K562 (cell line): ENCODE measurements around the gene PARD3B. TPM values are rescaled to one million over a fixed set of nuclear protein-coding genes. Genes with fewer than 3 reads are reported as not detected.

Source experiments
- ATAC-seq: fragments of 200-7000 bp; cut with Tn5 transposase; 3 replicates; pipeline ENCODE4 v1.9.1; 2020; ENCODE audit warnings: moderate library complexity
- BruUV-seq: library from RNA; stranded (reverse); fragments of 400-500 nt; replicated peaks from 2 replicates; lab custom pipeline; 2021; lab: Mats Ljungman, UMichigan
- CTCF ChIA-PET: fragments of 300-600 bp; formaldehyde crosslinking; extraction: SDS; loops from one replicate; lab custom pipeline; 2021; ENCODE audit warnings: low intra/inter-chr PET ratio; lab: Yijun Ruan, JAX
- POLR2A ChIA-PET: fragments of 300-600, 350-650 bp; sonication (Branson Sonifier 250); formaldehyde crosslinking; extraction: SDS; loops from one replicate; lab custom pipeline; 2021; ENCODE audit warnings: antibody characterized with exemption, inconsistent platforms; lab: Yijun Ruan, JAX
- DNase-seq, 4 experiments: peaks; one replicate each; pipeline versions ENCODE4 v3.0.0 to v3.0.0-alpha.2; 2011 to 2018; ENCODE audit warnings: low spot score in 3 of 4, mixed read lengths in 3 of 4; ENCODE audit errors: extremely low read depth in 1 of 4
- FAIRE-seq: peaks from 2 replicates; lab custom pipeline; 2011; peaks lifted over from hg19 to GRCh38; lab: Jason Lieb, UNC
- H2AFZ ChIP-seq: 2 replicates; pipeline ENCODE4 v1.6.0; 2011; ENCODE audit warnings: low read depth, low read length, control low read depth, inconsistent platforms
- H3K27ac ChIP-seq: fragments of 200-600 bp; 3 replicates; pipeline ENCODE4 v1.8.0; 2011; ENCODE audit warnings: low read depth, mild to moderate bottlenecking, control low read depth, inconsistent platforms, low read length, moderate library complexity, mixed read lengths; ENCODE audit errors: extremely low read depth
- H3K27me3 ChIP-seq, 2 experiments: fragments of 300-600 bp in 1 of 2; 2 replicates in 1 of 2; 3 replicates in 1 of 2; pipeline versions ENCODE4 v1.6.0 to v1.8.0; 2011; ENCODE audit warnings: inconsistent platforms in 2 of 2, low read length in 2 of 2, mild to moderate bottlenecking in 1 of 2, mixed read lengths in 1 of 2, moderate library complexity in 1 of 2; ENCODE audit not compliant: control insufficient read depth in 2 of 2, insufficient read depth in 2 of 2
- H3K36me3 ChIP-seq: fragments of 300-600 bp; 3 replicates; pipeline ENCODE4 v1.8.0; 2011; ENCODE audit warnings: mild to moderate bottlenecking, low read length, inconsistent platforms; ENCODE audit not compliant: control insufficient read depth, insufficient read depth
- H3K4me1 ChIP-seq, 2 experiments: fragments of 200-600 bp in 1 of 2; replicated peaks in 1 of 2; 2 replicates in 1 of 2; 3 replicates in 1 of 2; pipeline versions ENCODE4 v1.5.1 to v1.8.0; 2011; ENCODE audit warnings: inconsistent platforms in 2 of 2, low read length in 2 of 2, mild to moderate bottlenecking in 1 of 2, mixed read lengths in 1 of 2, moderate library complexity in 1 of 2; ENCODE audit not compliant: control insufficient read depth in 2 of 2, insufficient read depth in 2 of 2
- H3K4me2 ChIP-seq: 2 replicates; pipeline ENCODE4 v1.6.1; 2011; ENCODE audit warnings: low read length, control low read depth, inconsistent platforms, mixed read lengths; ENCODE audit not compliant: insufficient read depth
- H3K4me3 ChIP-seq: fragments of 200-600 bp; sonication (generic), shearing (Covaris generic); 2 replicates; pipeline ENCODE4 v1.5.1; 2016; ENCODE audit warnings: control low read depth, inconsistent platforms
- H3K79me2 ChIP-seq: fragments of 200-600 bp; 3 replicates; pipeline ENCODE4 v1.8.0; 2011; ENCODE audit warnings: low read length, inconsistent platforms; ENCODE audit not compliant: control insufficient read depth, insufficient read depth
- H3K9ac ChIP-seq, 2 experiments: 2 replicates each; pipeline versions ENCODE4 v1.6.0 to v1.6.1; 2011; ENCODE audit warnings: low read depth in 2 of 2, low read length in 2 of 2, control low read depth in 1 of 2, inconsistent platforms in 1 of 2, mild to moderate bottlenecking in 1 of 2, mixed read lengths in 1 of 2; ENCODE audit not compliant: insufficient read depth in 1 of 2
- H3K9me1 ChIP-seq: one replicate; pipeline ENCODE4 v1.6.0; 2011; ENCODE audit warnings: inconsistent platforms, mild to moderate bottlenecking, low read length, moderate library complexity; ENCODE audit not compliant: control insufficient read depth, insufficient read depth
- H3K9me3 ChIP-seq: replicated peaks from 2 replicates; pipeline ENCODE4 v1.5.1; 2011; ENCODE audit warnings: low read depth, low read length, inconsistent platforms; ENCODE audit not compliant: control insufficient read depth, insufficient read depth
- H4K20me1 ChIP-seq: replicated peaks from 2 replicates; pipeline ENCODE4 v1.6.1; 2011; ENCODE audit warnings: low read length, inconsistent platforms, mixed read lengths; ENCODE audit not compliant: control insufficient read depth, insufficient read depth
- CREM ChIP-seq: IDR thresholded peaks from 2 replicates; pipeline ENCODE4 v1.6.1; 2014; ENCODE audit warnings: antibody characterized with exemption, low read depth
- FOSL1 ChIP-seq: fragments of 200-800 bp; sonication (Bioruptor generic); conservative IDR thresholded peaks from 2 replicates; pipeline ENCODE4 v1.6.1; 2016; ENCODE audit warnings: missing genetic modification characterization, missing compliant biosample characterization
- FOXJ2 ChIP-seq: fragments of 200-800 bp; sonication (Bioruptor generic); IDR thresholded peaks from 2 replicates; pipeline ENCODE4 v1.6.1; 2016; ENCODE audit warnings: missing genetic modification characterization, missing compliant biosample characterization
- HMG20A ChIP-seq: fragments of 450-650 bp; formaldehyde crosslinking; conservative IDR thresholded peaks from 2 replicates; pipeline ENCODE4 v1.4.0; 2020; ENCODE audit warnings: mild to moderate bottlenecking, mixed read lengths
- JUN ChIP-seq, 2 experiments: sonication (generic) in 1 of 2; formaldehyde crosslinking in 1 of 2; IDR thresholded peaks; 2 replicates each; pipeline versions ENCODE4 v1.6.1 to v1.8.0; 2012 to 2022; ENCODE audit warnings: borderline replicate concordance in 2 of 2, mild to moderate bottlenecking in 2 of 2, improper control_type of control experiment in 1 of 2, low read depth in 1 of 2, low read length in 1 of 2, missing genetic modification reagents in 1 of 2
- JUND ChIP-seq, 2 experiments: IDR thresholded peaks; 2 replicates in 1 of 2; 3 replicates in 1 of 2; pipeline ENCODE4 v1.6.1; 2011; ENCODE audit warnings: borderline replicate concordance in 2 of 2, low read depth in 2 of 2, low read length in 2 of 2, improper control_type of control experiment in 1 of 2, missing biosample characterization in 1 of 2, missing genetic modification characterization in 1 of 2, missing genetic modification reagents in 1 of 2
- SPI1 ChIP-seq: IDR thresholded peaks from 2 replicates; pipeline ENCODE4 v1.6.1; 2011; ENCODE audit warnings: low read depth, low read length, control low read depth, borderline replicate concordance
- ZNF133 ChIP-seq: fragments of 250-450 bp; sonication (Bioruptor Pico); IDR thresholded peaks from 2 replicates; pipeline ENCODE4 v1.4.0; 2020; ENCODE audit warnings: mild to moderate bottlenecking
- WGBS: fragments of 100-300 bp; shearing (Covaris generic); methylation state at CpG from one replicate; pipeline ENCODE4 v1.1.6; 2016; ENCODE audit warnings: low coverage, mixed read lengths; ENCODE audit not compliant: insufficient coverage; ENCODE audit errors: missing lambda C conversion rate; 5-methylcytosine and 5-hydroxymethylcytosine counted together
- in situ Hi-C: fragments of 300-500 bp; cut with MboI; formaldehyde crosslinking; loops from 4 replicates; pipeline ENCODE4 v1.15.0; 2018; ENCODE audit warnings: inconsistent platforms, mixed read lengths
- intact Hi-C: fragments of 100-400 bp; cut with micrococcal nuclease; formaldehyde crosslinking; loops from 2 replicates; pipeline ENCODE4 v1.14.2; 2022
- polyA plus RNA-seq, 8 experiments: library from polyadenylated mRNA; depleted of rRNA in 4 of 8; stranded (reverse) in 5 of 8; unstranded in 3 of 8; fragments of >200 nt; fragmentation: Nextera tagmentation in 2 of 8; fragmentation: Illumina TruSeq in 1 of 8; extraction: Ambion mirVana in 2 of 8; extraction: Trizol in 1 of 8; gene quantifications; 2 replicates each; pipeline versions ENCODE4 v1.2.1 to v1.2.3, GENCODE V29; 2011 to 2014; ENCODE audit warnings: inconsistent platforms in 1 of 8, missing spikeins in 1 of 8
- total RNA-seq, 7 experiments: library from RNA; depleted of rRNA in 6 of 7; stranded (reverse); fragments of >200 nt in 6 of 7; fragmentation: Illumina TruSeq in 2 of 7; extraction: Trizol in 2 of 7; gene quantifications; 2 replicates each; pipeline versions ENCODE4 v1.2.1 to v1.2.3, GENCODE V29; 2011 to 2021; ENCODE audit warnings: low replicate concordance in 1 of 7
- TF ChIP-seq, protein P1 (sequence below): sonication (generic); formaldehyde crosslinking; IDR thresholded peaks from 2 replicates; pipeline ENCODE4 v1.8.0; 2022; ENCODE audit warnings: mild to moderate bottlenecking, missing genetic modification reagents

The PARD3B gene
- total and polyA plus RNA-seq, 9 of the 15 experiments (the other 6 are each of a cell fraction or from before 2014, with no cell fraction given): 0.15 to 3.0 (median 1.1) TPM

DNA sequence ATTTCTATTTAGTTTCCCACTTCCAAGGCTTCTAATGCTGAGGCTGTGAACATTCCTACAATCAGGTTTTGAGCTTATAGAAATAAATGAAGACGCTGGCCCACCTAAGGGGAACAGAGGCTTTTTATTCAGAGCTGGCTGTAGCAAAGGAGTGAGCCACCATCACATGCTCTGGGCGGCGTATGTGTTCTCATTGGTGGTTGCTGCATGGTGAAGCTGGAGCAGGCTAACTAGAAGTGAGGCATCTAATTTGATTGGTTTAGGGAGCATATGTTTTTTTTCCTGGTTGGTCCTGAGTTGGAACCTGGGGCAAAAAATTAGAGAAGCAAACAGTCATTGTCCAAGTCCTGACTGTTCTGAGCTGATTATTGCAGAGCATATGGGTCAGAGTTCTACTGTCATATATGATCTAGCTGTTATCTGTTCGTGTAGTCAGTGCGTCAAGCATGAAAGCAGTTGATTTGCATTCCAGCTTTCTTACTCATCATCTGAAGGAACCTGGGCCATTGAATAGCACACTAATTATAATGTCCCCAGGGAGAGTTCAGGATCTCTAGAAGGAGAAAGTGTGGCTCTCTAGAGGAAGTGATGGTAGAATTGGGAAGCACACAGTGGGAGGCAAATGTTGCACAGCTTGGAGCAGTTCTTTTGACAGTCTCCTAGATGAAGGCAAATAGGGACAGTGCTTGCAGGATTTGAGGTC, 279.6 kb downstream of the PARD3B start:
- no peaks in the 10 kb centered on the region for H3K27me3 ChIP-seq
- H3K9ac ChIP-seq: no peak overlapping the region
- CTCF ChIA-PET: no interaction called here
- no peak overlapping the region for H3K4me2 ChIP-seq
- ATAC-seq (no peak), FAIRE-seq (no peak)
- in situ Hi-C loops: no loop called here
- no peak for TF ChIP-seq HMG20A (CRISPR knock-in tag)
- peak; percentile 72 for TF ChIP-seq FOSL1 (tag)
- no peak for TF ChIP-seq JUND (IDR thresholded peaks at IDR 0.05; ENCODE audit: borderline replicate concordance, low read depth, low read length)
- TF ChIP-seq JUND (tag; IDR thresholded peaks at IDR 0.05; ENCODE audit: borderline replicate concordance, low read depth, low read length): peak; percentile 43; the same call in 1 of the 3 replicates
- TF ChIP-seq, all 486 proteins: peak for 2
- H4K20me1 ChIP-seq: no peaks in the 10 kb centered on the region
- 11% methylated on average over 5 of the region's 5 CpGs for WGBS
- no peaks in the 10 kb centered on the region for H3K9me3 ChIP-seq
- DNase-seq: no peak
- no TSS peak for BruUV-seq
- no peaks in the 10 kb centered on the region for H3K79me2 ChIP-seq
- H3K27ac ChIP-seq: no peak overlapping the region
- intact Hi-C loops: no loop called here
- POLR2A ChIA-PET: interaction anchor here (0.6 to 1.2 kb wide), 2 partner anchors 80 to 777 kb away, joined by 3 to 4 read pairs; no protein-coding TSS in a partner anchor
- no peak overlapping the region for H3K4me3 ChIP-seq
- H3K4me1 ChIP-seq: no peaks in the 10 kb centered on the region
- no peaks in the 10 kb centered on the region for H3K36me3 ChIP-seq
- no peak overlapping the region for H2AFZ ChIP-seq
- no peaks in the 10 kb centered on the region for H3K9me1 ChIP-seq

- H3K27ac ChIP-seq: no peak overlapping the region
- H3K4me1 ChIP-seq: no peaks in the 10 kb centered on the region
- CTCF ChIA-PET: no interaction called here
- BruUV-seq: no TSS peak
- POLR2A ChIA-PET: interaction anchor here (1.2 kb wide), 1 partner anchor 81 kb away, joined by 3 read pairs; no protein-coding TSS in a partner anchor
- no peaks in the 10 kb centered on the region for H3K9me3 ChIP-seq
- H3K4me3 ChIP-seq: no peak overlapping the region
- no peak overlapping the region for H3K9ac ChIP-seq
- TF ChIP-seq SPI1: 0 out of 2 replicates have a peak, but pooled peaks have one; percentile 9
- no peak for TF ChIP-seq CREM
- no peak for TF ChIP-seq FOXJ2
- no peak for TF ChIP-seq ZNF133 (CRISPR knock-in tag)
- TF ChIP-seq JUN (IDR thresholded peaks at IDR 0.05; ENCODE audit: borderline replicate concordance, low read depth, low read length): no peak
- no peak for TF ChIP-seq JUN (CRISPR knock-in tag; IDR thresholded peaks at IDR 0.05; ENCODE audit: borderline replicate concordance)
- TF ChIP-seq, protein P1, sequence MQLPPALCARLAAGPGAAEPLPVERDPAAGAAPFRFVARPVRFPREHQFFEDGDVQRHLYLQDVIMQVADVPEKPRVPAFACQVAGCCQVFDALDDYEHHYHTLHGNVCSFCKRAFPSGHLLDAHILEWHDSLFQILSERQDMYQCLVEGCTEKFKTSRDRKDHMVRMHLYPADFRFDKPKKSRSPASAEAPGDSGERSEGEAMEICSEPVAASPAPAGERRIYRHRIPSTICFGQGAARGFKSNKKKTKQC (CRISPR knock-in tag): no peak
- TF ChIP-seq, all 486 proteins: peak for 1
- H3K27me3 ChIP-seq: no peaks in the 10 kb centered on the region
- H4K20me1 ChIP-seq: no peaks in the 10 kb centered on the region
- intact Hi-C loops (no loop called here), in situ Hi-C loops (no loop called here)
- DNase-seq (no peak), FAIRE-seq (no peak), ATAC-seq (no peak)
- WGBS: 8% methylated on average over 5 of the region's 5 CpGs
- no peaks in the 10 kb centered on the region for H3K79me2 ChIP-seq
- no peak overlapping the region for H2AFZ ChIP-seq
- no peaks in the 10 kb centered on the region for H3K9me1 ChIP-seq
- H3K36me3 ChIP-seq: no peaks in the 10 kb centered on the region
- H3K4me2 ChIP-seq: no peak overlapping the region
These were observed 280.4 kb downstream of the PARD3B start for GRCh38 chr2:204825681-204826080.
